Fibroblast of peridontal ligament (primary cell): ENCODE data around the gene RSKR.
"Not testable (repeated sequence)": the region's sequence is repeated elsewhere in the genome, so short reads cannot be mapped to it uniquely, and the experiment has no call there.

ENCODE experiments used
- DNase-seq: peaks from one replicate; pipeline ENCODE4 v3.0.0-alpha.2; 2010; ENCODE audit errors: extremely low read depth

RSKR gene, protein sequence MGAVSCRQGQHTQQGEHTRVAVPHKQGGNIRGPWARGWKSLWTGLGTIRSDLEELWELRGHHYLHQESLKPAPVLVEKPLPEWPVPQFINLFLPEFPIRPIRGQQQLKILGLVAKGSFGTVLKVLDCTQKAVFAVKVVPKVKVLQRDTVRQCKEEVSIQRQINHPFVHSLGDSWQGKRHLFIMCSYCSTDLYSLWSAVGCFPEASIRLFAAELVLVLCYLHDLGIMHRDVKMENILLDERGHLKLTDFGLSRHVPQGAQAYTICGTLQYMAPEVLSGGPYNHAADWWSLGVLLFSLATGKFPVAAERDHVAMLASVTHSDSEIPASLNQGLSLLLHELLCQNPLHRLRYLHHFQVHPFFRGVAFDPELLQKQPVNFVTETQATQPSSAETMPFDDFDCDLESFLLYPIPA

DNA sequence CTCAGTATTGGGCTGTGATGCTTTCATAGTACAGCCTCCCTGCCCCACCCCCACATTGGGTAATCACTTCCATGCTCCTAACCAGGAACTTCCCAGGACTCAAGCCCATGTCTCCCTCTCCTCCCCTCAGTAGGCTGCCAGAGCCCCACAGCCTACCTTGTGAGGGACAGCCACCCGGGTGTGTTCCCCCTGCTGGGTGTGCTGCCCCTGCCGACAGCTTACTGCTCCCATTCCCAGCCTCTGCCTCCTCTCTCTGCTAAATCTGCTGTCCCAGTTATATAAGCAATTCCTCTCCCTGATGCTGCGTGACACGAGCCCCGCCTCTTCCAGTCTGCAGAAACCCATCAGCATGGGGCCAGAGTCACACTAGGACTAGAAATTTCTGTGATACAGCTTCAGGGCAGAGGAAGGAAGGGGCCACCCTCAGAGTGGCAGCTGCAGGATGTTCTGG is at the start of gene RSKR:
Gene RSKR, minus strand, starts transcription at position 255 of the 451 bp plus-strand sequence. Its CDS starts 24 bp downstream, at position 231.
- DNase-seq: no peak

DNA sequence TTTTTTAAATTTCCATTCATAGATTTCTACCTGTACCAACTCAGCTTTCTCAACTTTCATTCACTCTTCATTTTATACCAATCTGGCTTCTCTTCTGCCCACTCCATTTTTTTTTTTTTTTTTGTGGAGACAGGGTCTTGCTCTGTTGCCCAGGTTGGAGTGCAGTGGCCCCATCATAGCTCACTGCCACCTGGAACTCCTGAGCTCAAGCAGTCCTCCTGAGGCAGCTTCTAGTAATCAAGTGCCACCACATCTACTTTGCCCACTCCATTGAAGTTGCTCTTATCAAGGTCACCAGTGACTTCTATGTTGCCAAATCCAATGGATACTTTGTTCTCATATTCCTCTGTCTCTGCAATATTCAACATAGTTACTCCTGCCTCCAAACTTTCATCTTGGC is 49.7 kb upstream of the RSKR start:
- DNase-seq: no peak

DNA sequence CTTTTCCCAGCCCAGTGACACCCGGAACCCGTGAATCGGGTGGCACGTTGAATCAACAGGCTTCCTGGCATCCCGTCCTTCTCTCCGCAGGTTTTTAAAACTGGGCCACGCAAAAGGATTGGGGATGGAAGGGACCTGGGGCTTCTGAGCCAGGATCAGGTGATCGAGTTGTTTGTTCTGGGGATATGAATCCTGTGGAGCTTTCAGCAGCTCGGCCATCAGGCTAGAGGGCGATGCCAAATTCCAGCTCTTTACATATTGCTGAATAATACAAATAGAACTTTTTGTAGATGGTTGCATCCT is 48.5 kb upstream of the RSKR start:
- DNase-seq: no peak

DNA sequence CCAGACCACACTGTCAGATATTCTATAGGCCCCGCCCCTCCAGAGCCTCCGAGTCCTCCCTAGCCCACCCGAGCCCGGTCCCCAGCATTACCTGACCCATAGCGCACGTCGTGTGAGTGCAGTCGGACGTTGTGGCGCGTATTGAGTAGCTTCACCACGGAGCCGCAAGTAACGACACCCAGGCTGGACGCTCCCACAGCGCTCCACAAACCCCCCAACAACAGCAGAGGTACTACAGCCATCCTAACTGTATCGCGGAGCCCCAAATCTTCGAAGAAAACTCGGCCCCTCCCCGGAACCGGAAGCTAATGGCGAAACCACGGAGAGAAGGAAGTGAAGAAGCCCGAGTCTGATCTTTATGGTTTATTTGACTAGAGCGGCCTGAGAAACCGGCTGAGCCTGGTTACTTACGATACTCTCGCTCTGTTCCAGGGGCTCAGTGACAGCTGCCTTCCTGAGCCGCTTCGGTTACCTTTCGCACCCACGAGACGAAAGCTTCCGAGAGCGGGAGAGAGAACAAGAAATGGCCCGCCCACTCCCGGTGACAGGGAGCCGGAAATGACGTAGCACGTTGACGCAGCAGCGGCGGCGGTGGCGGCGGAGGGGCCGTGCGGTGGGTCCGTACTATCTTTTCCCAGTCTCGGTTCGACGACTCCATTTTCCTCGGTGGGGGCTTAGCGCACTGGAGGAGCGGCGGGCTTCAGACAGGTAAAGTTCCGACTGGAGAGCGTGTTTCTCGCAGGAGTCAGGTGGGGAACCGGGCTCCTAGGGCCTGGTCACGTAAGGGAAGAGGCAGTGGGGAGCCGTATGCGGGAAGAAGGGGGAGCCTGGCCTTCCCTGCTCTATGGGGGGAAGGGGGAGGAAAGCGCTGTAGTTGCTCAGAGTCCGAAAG is 47.9 kb upstream of the RSKR start, which contains the start of the genes SDF2 and SUPT6H:
Gene SDF2, minus strand, starts transcription at position 272 of the 892 bp plus-strand sequence. Its CDS starts 30 bp downstream, at position 242.
Gene SUPT6H, plus strand, starts transcription at position 571 of the 892 bp plus-strand sequence. CDS start 11,197 bp downstream, outside the sequence.
- peak; percentile 85 for DNase-seq

DNA sequence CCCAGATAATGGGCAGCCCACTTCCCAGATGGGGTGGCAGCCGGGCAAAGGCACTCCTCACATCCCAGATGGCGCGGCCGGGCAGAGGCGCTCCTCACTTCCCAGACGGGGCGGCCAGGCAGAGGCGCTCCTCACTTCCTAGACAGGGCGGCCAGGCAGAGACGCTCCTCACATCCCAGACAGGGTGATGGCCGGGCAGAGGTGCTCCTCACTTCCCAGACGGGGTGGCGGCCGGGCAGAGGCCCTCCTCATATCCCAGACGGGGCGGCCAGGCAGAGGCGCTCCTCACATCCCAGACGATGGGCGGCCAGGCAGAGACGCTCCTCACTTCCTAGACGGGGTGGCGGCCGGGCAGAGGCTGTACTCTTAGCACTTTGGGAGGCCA is 45.5 kb upstream of the RSKR start:
- DNase-seq: not testable (repeated sequence)

DNA sequence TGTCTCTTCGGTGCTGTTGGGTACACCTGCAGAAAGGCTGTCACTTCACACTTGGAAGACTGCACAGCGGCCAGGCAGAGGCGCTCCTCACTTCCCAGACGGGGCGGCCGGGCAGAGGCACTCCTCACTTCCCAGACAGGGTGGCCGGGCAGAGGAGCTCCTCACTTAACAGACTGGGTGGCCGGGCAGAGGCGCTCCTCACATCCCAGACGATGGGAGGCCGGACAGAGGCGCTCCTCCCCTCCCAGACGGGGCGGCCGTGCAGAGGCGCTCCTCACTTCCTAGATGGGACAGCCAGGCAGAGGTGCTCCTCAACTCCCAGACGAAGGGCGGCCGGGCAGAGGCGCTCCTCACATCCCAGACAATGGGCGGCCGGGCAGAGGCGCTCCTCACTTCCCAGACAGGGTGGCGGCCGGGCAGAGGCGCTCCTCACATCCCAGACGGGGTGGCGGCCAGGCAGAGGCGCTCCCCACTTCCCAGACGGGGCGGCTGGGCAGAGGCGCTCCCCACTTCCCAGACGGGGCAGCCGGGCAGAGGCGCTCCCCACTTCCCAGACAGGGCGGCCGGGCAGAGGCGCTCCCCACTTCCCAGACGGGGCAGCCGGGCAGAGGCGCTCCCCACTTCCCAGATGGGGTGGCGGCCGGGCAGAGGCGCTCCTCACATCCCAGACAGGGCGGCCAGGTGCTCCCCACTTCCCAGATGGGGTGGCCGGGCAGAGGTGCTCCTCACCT is 44.9 kb upstream of the RSKR start:
- DNase-seq: not testable (repeated sequence)

DNA sequence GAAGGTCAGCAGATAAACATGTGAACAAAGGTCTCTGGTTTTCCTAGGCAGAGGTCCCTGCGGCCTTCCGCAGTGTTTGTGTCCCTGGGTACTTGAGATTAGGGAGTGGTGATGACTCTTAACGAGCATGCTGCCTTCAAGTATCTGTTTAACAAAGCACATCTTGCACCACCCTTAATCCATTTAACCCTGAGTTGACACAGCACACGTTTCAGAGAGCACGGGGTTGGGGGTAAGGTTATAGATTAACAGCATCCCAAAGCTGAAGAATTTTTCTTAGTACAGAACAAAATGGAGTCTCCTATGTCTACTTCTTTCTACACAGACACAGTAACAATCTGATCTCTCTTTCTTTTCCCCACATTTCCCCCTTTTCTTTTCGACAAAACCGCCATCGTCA is 44.4 kb upstream of the RSKR start:
- not testable (repeated sequence) for DNase-seq

DNA sequence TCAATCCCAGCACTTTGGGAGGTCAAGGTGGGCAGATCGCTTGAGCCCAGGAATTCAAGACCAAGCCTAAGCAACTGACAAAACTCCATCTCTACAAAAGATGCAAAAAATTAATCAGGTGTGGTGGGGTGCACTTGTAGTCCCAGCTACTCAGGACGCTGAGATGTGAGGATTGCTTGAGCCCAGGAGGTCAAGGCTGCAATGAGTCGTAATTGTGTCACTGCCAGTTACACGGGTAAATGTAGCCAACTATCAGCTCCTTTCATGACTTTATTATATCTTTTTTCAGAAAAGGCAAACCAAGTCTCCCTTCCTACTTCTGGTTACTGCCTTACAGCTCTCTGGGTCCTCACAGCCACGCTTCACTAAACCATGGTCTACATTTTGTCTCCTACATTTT is 43.8 kb upstream of the RSKR start:
- peak; percentile 6 for DNase-seq

DNA sequence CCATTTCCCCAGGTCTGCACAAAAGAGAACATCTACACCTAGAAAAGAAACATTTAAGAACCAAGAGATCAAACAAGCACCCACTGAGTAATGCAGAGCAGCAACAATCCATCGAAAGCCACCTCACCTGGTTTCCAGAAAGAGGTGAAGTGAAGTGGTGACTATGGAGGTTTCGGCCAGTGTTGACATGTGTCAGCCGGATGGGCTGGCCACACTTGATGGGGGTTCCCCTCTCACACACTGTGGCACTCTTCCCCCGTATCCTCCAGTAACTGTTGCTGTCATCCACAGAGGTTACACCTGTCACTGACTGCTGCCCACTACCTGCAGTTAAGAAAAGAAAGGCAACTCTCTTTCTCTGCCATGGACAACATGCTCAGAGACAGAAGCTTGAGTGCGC is 41.2 kb upstream of the RSKR start:
- DNase-seq: no peak

DNA sequence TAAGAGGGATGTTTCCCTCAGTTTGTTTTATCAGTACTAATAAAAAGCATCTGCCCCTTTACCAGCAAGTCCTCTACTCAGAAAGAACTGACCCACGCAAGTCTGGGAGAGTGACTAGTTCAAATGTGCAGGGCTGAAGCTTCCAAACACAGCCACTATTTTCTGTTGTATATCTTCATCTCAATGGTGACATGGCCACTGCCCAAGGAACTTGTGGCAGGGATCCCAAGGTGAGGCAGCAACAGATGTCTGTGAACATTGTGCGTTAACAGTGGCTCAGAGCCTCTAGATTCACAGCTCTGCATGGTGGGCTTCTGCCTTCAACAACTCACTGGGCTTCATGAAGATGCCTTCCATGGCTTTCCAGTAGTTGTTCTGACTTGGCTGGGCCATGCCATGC is 34.7 kb upstream of the RSKR start:
- DNase-seq: no peak

DNA sequence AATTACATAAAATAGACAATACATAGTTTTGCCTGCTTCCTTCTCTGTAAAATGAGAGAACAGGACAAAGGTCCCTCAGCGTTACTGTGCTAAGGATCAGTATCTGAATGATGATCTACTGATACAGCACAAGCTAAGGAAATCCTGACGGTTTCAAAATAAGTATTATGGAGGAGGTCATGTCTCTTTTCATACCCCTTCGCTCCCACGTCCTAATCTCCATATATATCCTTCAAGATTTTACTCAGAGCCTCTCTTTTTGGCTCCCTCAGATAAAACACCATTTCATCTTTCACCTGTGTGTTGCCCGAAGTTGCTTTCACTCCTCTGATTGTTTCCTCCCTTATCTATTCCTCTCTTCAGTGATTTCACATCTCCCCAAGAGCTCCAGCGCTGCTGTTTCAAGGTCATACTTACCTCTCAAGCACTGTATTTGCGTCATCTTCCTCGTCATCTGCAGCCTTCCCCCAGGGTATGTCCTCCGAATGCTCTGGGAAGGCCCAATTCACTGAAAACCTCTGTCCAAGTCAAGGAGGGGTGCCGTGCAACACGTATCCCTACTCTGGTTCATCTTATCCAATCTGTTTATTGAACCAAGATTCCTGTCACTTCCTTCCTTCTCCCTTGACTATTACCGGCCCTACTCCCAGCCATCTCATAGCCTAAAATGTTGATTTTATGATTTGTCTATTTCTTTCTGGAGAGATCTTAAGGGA is 32.2 kb upstream of the RSKR start:
- DNase-seq: peak; percentile 25

DNA sequence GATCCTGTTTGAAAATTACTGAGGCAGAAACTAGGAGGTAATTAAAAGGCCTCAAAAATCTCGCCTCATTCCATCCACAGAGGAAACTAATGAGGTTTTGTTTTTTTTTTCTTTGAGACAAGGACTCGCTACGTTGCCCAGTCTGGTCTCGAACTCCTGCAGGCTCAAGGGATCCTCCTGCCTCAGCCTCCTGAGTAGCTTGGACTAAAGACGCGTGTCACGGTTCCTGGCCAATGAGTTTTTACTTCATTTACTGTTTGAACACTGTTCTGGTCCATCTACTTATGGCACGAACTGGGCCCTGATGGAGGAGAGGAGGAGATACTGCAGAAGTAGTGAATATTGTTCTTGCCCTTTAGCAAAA is 31.6 kb upstream of the RSKR start:
- no peak for DNase-seq

DNA sequence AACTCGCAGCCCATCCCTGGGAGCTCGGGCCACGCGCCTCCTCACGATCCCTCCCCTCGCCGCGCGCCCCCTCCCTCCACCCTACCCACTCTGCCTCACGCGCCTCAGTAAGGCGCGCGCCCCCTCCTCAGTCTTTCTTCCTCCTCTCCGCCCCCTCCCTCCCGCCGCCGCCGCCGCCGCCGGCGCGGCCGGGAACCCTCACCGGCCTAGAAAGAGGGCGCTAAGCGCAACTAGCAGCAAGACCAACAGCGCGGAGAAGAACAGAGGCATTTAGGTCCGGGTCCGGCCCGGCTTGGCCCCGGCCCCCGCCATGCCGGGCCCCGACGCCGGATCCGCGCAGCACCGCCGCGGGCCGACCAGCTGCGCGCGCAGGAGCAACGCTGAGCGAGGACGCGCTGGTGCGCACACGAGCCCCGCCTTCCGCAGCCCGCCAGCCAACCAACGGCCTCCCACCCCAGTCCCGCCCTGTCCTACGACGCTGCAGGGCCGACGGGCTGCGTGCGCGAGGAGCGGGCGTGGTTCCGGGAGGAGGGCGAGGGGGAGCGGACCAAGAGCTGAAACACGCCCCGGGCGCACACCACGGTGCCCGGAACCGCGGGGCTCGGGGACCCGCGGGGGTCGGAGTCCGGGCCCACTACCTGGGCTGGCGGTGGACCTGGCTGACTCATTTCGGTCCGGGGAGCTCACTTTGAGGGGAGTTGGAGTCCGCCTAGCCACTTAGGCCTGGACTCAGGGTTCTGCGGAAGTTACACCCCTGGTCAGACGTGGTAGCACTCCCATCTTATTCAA is 31.0 kb upstream of the RSKR start, which contains the start of gene BLTP2:
Gene BLTP2, minus strand, starts transcription at position 372 of the 789 bp plus-strand sequence. Its CDS starts 102 bp downstream, at position 270.
- peak; percentile 89 for DNase-seq

DNA sequence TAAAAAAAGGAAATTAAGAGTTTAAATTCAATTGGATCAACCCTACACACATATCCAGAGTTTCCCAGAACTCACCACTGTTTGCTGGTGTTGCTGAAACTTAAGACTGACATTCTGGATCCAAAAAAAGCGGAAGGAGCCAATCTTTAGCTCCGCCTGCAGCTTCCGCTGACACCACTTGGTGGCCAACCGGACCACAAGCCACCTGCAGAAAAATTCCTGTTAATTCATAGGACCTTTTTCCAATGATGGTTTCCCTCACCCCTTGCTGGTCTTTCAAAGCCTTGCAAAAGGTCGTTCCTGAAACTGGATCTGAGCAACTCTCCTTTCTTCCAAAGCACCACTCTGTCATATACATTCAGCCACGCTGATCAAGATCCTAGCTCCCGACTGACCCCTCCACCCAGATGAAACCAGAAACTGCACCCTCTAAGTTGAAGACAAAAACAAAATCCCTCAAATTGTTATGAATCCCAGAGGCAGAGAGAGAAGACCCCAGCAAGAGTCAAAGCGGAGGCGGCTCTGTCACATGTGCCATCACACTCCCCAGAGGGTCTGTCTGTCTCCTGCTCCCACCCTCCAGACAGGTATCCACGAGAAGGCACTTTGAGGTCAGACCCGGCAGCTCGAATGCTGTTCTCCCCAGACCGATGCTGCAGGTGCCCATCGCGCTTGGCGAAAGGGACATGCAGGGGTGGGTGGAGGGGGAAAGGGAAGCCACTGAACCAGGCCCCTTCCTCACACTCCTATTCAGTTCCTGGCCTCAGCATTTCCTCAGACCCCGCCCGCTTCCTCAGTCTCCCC is 30.2 kb upstream of the RSKR start:
- peak; percentile 61 for DNase-seq

DNA sequence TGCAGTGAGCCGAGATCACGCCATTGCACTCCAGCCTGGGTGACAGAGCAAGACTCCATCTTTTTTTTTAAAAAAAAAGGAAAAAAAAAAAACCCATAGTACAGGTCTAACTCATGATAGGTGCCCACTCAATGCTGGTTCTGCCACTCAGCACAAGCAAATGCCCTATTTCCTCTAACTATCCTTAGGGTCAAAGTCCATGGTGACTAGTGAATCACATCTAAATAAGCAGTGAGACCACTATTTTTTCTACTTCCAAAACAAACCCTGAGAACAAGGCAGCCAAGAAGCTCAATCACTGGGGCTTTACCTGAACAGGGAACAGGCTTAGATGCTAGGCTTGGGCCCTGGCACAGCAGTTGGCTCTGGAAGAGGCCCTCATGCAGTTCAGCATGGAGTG is 27.6 kb upstream of the RSKR start:
- DNase-seq: no peak

DNA sequence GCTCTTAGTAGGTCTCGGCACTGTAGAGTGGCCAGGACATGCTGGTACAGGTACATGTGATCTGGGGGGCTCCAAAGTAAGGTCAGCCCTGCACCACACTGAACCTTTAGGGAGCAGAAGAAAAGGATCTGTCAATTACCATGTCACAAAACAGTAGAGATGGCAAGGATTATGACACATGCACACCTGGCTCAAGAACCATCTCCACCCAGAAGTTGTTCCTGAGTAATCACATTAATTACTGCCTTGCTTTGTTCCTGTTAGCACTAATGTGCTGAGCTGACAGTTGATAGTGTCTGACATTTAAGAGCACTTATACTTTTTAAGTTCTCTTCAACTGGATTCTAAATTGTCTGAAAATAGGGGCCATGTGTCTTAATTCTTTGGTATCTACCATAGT is 21.5 kb upstream of the RSKR start:
- DNase-seq: no peak

DNA sequence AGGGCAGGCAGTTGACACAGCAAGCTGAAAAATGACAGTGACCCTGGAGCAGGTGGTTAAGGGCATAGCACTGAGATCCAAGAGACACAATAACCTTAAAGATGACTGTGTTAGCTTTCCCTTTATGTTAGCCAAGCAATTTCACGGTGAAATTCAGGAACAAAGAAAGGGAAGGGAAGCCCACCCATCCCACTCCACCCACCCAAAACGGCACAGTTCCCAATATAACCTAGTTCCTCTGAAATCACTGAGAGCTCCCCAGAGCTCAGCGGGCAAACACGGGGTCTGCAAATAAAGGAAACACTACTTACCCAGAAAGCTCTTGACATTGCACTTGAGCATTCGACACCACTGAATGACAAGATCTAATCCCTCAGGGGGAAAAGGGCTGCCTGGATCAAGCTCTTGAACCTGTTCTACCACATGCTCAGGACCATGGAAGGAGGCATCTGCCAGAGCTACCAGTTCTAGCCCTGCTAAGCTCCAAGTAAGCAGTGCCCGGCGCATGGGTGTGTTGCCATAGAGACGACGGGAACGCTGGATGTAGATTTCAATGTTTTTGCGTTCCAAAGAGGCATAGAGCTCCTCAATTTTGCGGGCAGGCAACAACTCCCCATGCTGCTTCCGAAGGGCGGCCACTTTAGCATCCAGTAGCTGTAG is 20.4 kb upstream of the RSKR start:
- no peak for DNase-seq

DNA sequence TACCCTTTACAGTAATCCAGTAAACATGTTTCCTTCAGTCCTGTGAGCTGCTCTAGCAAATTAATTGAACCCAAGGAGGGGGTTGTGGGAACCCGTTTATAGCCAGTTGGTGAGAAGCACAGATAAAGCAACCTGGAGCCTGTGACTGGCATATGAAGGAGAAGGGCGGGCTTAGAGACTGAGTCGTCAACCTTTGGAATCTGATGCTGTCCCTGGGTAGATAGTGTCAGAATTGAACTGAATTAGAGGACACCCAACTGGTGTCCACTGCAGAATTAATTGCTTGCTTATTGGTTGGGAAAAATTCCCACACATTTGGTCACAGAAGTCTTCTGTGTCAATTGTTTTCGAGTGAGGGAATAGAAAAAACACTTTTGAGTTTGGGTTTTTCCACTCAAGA is 12.8 kb upstream of the RSKR start:
- no peak for DNase-seq

DNA sequence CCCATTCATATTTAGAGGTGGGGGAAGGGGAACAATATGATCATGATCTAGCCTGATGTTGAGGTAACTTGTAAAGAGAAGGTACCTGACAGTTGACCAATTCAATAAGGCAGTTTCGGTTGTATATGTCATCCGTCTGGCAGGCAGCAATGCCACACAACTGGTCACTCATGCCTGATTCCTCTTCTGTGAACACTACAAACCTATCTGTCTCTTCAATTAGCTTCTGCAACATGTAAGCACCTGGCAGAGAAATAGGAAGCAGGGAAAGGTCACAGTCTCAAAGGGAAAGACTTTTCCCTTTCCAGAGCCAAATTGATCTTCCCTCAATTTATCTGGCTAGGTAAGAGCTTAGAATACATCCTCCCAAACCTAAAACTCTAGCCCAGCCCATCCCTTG is 10.2 kb upstream of the RSKR start:
- no peak for DNase-seq
